ENCODE results near the gene ELF5.

ELF5 gene

GRCh38 chr11:34513682-34514449 is at the start of gene ELF5:
TSS of gene ELF5 (minus strand) at chr11:34513794. CDS start at chr11:34505749, 8,045 bp downstream.
- DNase-seq (ENCODE audit: low spot score): no peak

- DNase-seq (ENCODE audit: low spot score): no peak
Measured at GRCh38 chr11:34562976-34563375, 49.4 kb upstream of the ELF5 start.

- DNase-seq (ENCODE audit: low spot score): no peak
Measured at GRCh38 chr11:34560511-34560910, 46.9 kb upstream of the ELF5 start.

GRCh38 chr11:34558673-34559072 is 45.1 kb upstream of the ELF5 start:
- no peak for DNase-seq (ENCODE audit: low spot score)

GRCh38 chr11:34558211-34558610 is 44.6 kb upstream of the ELF5 start:
- no peak for DNase-seq (ENCODE audit: low spot score)

- DNase-seq (ENCODE audit: low spot score): no peak
Measured at GRCh38 chr11:34552270-34552669, 38.7 kb upstream of the ELF5 start.

- no peak for DNase-seq (ENCODE audit: low spot score)
Measured at GRCh38 chr11:34549271-34549670, 35.7 kb upstream of the ELF5 start.

GRCh38 chr11:34548278-34548677 is 34.7 kb upstream of the ELF5 start:
- no peak for DNase-seq (ENCODE audit: low spot score)

GRCh38 chr11:34546511-34547209 is 33.1 kb upstream of the ELF5 start:
- no peak for DNase-seq (ENCODE audit: low spot score)

- DNase-seq (ENCODE audit: low spot score): no peak
Measured at GRCh38 chr11:34542089-34542488, 28.5 kb upstream of the ELF5 start.

GRCh38 chr11:34540870-34541269 is 27.3 kb upstream of the ELF5 start:
- no peak for DNase-seq (ENCODE audit: low spot score)

GRCh38 chr11:34537636-34538035 is 24.0 kb upstream of the ELF5 start:
- DNase-seq (ENCODE audit: low spot score): no peak

- no peak for DNase-seq (ENCODE audit: low spot score)
Measured at GRCh38 chr11:34536056-34536455, 22.5 kb upstream of the ELF5 start.

GRCh38 chr11:34534826-34535225 is 21.2 kb upstream of the ELF5 start:
- no peak for DNase-seq (ENCODE audit: low spot score)

GRCh38 chr11:34531663-34532062 is 18.1 kb upstream of the ELF5 start:
- DNase-seq (ENCODE audit: low spot score): no peak

- no peak for DNase-seq (ENCODE audit: low spot score)
Measured at GRCh38 chr11:34530545-34531234, 17.1 kb upstream of the ELF5 start.

- no peak for DNase-seq (ENCODE audit: low spot score)
Measured at GRCh38 chr11:34529643-34530042, 16.0 kb upstream of the ELF5 start.

- no peak for DNase-seq (ENCODE audit: low spot score)
Measured at GRCh38 chr11:34528072-34528471, 14.5 kb upstream of the ELF5 start.

GRCh38 chr11:34525888-34526657 is 12.5 kb upstream of the ELF5 start:
- no peak for DNase-seq (ENCODE audit: low spot score)

GRCh38 chr11:34525098-34525497 is 11.5 kb upstream of the ELF5 start:
- DNase-seq (ENCODE audit: low spot score): no peak

- no peak for DNase-seq (ENCODE audit: low spot score)
Measured at GRCh38 chr11:34524696-34525095, 11.1 kb upstream of the ELF5 start.

GRCh38 chr11:34523053-34523452 is 9.5 kb upstream of the ELF5 start:
- no peak for DNase-seq (ENCODE audit: low spot score)

Data from AG20443 (cell line).